ENCODE data around the gene GBX1.

Gene GBX1

DNA sequence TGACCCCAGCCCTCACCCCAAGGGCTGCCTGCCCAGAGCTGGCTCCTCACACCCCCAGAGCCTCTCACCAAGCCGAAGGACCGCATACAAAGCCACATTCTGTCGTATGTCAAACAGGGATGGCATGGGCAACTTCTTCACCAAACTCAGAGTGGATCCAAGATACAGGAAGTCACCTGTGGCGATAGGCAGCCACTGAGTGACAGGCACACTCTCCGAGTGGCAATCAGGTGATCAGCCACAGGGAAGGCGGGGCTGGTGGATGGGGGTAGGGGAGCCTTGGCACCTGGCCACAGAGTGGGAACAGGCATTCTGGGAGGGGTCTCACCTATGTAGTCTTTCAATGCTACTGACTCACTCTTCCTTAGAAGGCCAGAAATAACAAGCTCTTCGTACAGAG is 26.7 kb upstream of the GBX1 start:
- DNase-seq (ENCODE audit: low read depth, low spot score), result no peak

DNA sequence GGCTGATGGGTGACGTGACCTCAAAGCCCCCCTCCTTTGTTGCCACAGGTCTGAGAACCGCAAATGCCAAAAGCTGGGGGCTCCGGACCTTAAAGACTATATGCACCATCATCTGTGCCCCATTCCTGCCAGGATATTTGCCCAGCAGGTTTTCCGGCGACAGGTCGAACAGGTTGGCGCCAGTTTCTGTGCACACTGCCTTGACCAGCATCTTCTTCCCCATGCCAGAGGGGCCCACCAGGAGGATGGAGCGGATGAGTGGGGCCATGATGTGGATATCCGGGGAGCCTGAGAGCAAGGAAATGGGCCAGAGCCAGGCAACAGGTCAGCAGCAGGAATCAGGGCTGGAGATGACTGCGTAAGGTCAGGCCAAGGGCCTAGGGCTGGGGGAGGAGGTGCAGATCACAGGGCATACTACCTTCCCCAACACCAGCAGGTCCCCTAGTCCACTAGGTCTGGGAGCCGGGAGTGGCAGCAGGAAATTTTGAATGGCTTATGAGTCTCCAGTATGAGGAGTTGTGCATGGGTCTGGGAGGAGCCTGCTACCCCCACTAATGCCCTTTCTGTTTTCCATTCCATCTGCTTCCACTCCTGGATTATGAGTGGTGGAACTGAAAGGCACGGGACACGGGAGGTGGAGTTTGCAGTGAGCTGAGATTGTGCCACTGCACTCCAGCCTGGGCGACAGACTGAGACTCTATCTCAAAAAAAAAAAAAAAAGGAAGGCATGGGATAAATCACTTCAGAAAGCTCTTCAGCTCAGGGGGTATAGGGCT is 25.9 kb upstream of the GBX1 start:
- DNase-seq (ENCODE audit: low read depth, low spot score), result no peak

GRCh38 chr7:151192002-151192539 is 24.6 kb upstream of the GBX1 start:
- no peak for DNase-seq (ENCODE audit: low read depth, low spot score)

DNA sequence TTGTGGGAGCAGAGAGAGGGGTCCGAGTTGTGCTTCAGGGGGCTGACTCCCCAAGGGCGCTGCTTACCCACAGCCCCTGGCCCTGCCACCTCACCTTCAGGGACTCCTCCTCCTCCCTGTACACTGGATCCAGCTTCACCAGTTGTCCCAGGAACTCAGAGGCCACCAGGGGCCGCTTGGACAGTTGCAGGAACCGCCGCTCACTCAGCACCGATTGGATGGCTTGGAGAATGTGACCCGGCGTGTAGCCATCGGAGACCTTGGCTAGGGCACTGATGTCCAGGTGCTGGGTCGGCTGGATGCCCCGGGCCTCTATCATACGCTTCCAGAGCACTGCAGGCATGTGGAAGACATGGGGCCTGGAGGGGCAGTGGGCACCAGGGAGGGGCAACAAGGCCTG is 24.1 kb upstream of the GBX1 start:
- no peak for DNase-seq (ENCODE audit: low read depth, low spot score)

DNA sequence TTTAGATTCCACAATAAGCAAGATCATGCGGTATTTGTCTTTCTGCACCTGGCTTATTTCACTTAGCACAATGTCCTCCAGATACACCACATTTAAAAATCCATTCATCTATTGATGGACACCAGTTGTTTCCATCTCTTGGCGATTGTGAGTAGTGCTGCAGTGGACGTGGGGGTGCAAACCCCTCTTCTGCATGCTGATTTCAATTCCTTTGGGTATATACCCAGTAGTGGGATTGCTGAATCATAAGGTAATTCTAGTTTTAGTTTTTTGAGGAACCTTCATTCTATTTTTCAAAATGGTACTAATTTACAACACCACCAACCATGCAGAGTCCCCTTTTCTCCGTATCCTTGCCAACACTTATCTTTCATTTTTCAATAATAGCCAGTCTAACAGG is 21.5 kb upstream of the GBX1 start:
- no peak for DNase-seq (ENCODE audit: low read depth, low spot score)

DNA sequence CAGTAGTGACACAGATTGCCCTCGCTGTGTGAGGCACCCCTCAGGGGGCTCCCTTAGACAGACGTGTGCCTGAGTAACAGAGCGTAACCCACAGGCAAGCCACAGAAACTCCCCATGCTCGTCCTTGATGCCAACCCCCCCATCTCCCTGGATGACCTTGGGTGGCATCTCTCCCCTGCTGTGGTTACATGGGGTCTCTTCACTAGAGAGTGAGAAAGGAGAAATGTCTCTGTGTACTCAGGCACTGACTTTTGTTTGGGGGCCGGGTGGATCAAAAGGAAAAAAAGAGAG is 20.7 kb upstream of the GBX1 start:
- DNase-seq (ENCODE audit: low read depth, low spot score), result no peak

DNA sequence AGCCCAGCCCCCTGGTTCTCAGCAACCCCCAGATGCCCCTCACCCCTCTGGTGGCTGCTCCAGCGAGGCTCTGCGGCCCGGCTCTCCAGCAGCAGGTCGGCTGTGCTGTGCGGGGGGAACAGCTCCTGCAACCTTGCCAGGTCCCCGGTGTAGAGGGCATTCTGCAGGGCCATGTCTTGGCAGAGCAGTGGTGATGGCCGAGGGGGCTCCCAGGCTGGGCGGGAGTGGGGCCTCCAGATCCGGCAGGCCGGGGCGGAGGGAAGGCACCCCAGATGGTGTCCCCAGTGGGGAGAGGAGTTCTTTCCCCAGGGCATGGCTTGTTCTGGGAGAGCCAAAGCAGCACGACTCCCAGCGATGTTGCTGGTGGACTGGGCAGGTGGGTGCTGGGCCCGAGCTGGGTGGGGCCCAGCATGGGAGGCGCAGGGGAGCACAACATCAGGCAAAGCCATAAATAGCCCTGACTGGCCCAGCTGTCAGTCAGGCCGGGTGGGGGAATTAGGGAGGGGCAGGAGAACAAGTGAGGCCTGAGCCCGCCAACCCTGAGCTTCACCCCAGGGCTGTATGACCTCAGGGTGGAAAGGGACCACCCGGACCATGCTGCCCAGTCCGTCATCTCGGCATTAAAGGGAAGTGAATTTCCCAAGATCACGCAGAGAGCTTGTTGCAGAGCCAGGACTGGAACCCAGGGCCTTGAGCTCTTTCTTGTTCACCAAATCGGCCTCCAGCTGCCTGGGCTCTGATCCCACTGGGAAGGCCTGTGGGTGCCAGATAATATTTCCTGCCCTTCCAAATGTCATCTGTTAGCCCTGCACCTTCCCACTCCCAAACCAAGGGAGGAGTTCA is 20.1 kb upstream of the GBX1 start:
- DNase-seq (ENCODE audit: low read depth, low spot score), result no peak

DNA sequence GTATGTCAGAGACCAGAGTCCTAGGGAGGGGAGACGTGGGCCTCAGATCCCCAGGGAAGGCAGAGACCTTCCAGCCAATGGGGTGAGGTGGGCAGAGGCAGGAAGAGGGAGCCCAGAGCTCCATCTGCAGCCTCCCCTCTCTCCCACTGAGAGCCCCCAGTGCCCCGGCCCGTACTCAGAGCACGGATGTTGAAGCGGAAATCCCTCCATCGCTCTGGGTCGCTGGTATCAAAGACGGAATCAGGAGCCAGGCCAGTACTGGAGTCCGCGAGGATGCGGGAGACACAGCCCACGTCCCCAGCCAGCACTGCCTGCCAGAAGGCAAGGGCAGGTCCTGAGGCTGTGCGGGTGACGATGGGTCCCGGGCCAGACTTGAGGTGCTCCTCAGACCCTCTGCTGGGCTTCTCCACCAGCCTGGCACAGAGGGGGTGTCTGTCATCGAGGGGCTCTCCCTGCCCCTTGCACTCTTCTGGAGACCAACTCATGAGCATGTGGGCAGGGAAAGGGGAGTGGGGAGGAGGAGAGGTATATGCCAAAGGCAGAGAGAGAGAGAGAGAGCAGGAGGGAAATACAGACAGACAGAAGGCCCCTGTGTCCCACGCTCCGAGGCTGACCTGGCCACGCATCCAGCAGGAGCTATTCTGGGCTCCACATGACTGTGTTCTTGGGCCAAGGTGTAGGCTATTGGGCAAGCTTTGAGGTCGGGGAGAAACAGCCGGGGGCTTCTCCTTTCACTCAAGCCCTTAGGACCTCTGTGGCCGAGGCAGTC is 19.3 kb upstream of the GBX1 start, which contains the start of gene ASB10:
Gene ASB10 (minus strand): TSS at position 611 of the 769 bp plus-strand sequence. CDS start 120 bp downstream, at position 491.
- DNase-seq (ENCODE audit: low read depth, low spot score), result no peak

GRCh38 chr7:151185762-151186639 is 18.5 kb upstream of the GBX1 start:
- no peak for DNase-seq (ENCODE audit: low read depth, low spot score)

DNA sequence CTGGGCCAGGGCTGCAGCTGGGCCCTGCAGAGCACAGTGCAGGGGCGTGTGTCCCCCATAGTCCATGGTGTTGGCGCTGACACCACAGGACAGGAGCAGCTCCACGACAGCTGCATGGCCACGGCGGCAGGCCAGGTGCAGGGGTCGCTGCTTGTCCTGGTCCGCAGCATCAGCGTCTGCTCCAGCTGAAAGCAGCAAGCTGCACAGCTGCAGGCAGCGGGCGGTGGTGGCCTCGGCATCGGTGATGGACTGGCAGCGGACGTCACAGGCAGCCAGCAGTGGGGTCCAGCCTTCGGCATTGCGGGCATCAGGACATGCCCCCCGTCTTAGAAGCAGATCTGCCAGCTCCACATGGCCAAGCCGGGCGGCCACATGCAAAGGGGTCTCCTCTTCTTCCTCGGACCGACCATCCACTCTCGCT is 13.5 kb upstream of the GBX1 start:
- DNase-seq (ENCODE audit: low read depth, low spot score), result no peak

DNA sequence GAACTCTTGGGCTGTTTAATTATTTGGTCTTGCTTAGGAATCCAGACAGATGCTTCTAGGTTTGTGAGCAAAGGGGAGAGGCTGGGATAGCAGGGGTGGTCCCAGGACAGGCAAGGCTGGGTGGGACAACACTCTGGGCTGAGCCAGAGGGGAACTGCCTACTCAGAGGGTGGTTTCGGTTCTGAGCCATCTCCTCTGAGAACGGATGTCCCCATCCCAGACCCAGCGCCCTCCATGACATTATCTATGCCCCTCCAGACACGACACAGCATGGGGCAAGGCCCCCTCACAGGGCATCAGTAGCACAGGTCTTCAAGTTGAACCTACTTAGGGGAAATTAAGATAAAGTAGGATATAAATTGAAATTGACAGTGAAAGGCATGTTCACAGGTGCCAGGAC is 12.5 kb upstream of the GBX1 start:
- DNase-seq (ENCODE audit: low read depth, low spot score), result no peak

DNA sequence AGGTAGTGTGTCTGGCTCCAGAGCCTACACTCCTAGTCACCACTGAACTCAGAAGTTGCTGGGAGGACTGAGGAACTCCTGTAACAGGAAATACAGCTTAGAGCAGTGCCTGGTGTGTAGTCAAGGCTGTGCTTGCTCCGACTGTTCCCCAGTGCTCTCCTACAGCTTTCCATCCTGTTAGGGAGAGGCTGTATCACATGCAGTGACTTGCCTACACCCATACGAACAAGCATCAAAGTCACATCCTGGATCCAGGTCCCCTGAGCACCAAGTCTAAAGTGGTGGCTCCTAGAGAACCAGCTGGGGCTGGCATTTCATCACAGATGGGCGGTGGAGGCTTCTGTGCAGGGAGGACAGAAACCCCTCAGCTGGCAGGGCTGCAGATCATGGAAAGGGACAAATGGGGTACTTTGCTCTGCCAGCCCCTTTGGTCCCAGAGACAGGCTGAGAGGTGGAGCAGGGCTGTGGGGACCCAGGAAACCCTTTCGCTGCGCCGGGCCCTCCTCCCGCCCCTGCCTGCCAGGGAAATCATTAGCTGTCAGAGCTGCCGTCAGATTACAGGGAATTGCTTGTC is 11.9 kb upstream of the GBX1 start:
- no peak for DNase-seq (ENCODE audit: low read depth, low spot score)

- DNase-seq (ENCODE audit: low read depth, low spot score), result no peak
These were observed 11.3 kb upstream of the GBX1 start for GRCh38 chr7:151178831-151179230.

- no peak for DNase-seq (ENCODE audit: low read depth, low spot score)
These were observed 10.7 kb upstream of the GBX1 start for GRCh38 chr7:151178236-151178635.

- no peak for DNase-seq (ENCODE audit: low read depth, low spot score)
These were observed 9.8 kb upstream of the GBX1 start for GRCh38 chr7:151177310-151177709.

DNA sequence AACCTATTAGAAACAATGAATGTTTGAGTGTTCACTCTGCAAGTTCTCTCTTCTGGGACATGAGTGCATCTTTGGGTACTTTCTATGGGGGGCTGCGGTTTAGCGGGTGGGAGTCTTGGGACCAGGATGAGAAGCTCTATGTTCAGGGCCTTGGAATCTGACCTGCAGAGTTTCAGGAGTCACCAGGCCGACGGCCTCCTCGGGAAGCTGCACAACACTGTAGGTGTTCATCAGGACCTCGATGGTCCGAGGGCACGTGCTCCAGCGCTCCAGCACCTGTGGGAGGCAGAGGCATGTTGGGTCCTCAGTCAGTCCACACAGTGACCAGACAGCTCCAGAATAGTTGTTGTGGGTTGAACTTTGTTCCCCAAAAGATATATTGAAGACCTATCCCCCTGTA is 8.9 kb upstream of the GBX1 start:
- no peak for DNase-seq (ENCODE audit: low read depth, low spot score)

DNA sequence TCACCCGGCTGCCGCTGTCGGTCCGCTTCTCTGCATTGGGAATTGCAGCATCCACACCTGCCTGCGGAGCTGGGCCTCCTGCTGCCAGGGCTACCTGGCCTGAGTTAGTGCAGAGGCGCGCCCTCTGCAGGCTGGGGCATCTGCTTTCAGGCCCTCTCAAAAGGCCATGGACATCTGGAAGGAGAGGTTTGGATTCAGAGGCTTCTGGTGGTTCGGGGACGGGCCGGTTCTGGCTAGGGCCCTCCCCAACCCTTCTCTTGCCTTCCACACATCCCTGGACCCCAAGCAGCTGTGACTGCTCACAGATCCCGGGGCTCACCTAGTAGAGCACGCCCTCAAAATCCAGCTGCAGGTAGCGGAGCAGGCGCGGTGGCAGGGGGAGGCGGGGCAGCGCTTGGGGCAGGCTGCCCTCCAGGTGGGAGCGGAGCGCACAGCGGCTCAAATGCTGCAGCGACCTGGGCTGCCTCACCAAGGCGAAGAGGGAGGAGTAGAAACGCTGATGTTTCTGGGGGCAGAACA is 8.4 kb upstream of the GBX1 start:
- no peak for DNase-seq (ENCODE audit: low read depth, low spot score)

DNA sequence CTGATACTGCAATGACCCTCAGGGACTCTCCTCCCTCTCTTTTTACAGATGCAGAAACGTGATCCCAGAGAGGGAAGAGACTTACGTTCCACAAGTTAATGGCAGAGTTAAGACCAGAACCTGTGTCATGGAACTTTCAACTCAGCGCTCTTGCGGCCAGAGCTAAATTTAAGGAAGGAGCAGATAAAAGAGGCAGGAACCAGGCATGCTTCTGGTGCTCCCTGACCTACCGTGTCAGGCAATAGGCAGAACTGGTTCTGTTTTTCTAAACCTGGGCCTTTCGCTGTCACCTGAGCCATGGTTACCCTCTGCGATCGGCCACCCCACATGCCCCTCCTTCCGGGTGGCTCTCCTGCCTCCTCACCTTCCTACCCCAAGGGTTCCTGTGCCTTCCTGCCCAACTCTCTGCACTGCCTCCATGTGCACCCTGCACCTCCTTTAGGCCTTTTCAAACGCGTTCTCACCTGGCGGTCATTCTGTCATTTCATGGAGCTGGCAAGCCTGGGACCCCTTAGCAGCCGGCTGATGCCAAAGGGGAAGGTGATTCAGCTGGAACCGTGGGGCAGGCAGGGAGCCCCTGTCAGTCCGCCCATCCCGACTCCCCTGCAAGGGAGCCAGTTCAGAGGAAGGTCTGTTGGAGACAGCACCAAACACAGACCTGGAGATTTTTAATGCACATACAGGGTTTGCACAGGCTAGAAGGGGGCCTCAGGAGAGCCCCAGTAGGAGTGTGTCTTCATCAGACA is 7.7 kb upstream of the GBX1 start:
- no peak for DNase-seq (ENCODE audit: low read depth, low spot score)

- peak; percentile 42 for DNase-seq (ENCODE audit: low read depth, low spot score)
These were observed 7.0 kb upstream of the GBX1 start for GRCh38 chr7:151174246-151175046.

All from iPS DF 19.7 (cell line).